HG02623 (cell line): Measurements from ENCODE around the gene CABCOCO1.

Source experiments
- ATAC-seq: cut with Tn5 transposase; IDR thresholded peaks from one replicate; pipeline ENCODE4 v1.9.1; 2021; ENCODE audit warnings: moderate library complexity; ENCODE audit not compliant: unreplicated experiment

CABCOCO1 gene, protein sequence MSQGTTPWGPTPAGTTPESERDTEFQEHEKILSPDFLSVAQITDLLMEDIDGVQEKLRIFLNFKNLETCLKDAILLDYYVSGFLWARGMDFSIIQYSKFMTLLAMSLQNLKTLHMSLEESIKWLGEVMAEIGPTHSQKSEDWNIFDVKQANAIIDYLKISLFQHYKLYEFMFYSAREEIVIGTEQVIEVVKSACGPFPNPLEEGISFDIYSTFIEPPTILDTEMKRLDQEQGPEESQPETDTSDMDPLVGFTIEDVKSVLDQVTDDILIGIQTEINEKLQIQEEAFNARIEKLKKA

DNA sequence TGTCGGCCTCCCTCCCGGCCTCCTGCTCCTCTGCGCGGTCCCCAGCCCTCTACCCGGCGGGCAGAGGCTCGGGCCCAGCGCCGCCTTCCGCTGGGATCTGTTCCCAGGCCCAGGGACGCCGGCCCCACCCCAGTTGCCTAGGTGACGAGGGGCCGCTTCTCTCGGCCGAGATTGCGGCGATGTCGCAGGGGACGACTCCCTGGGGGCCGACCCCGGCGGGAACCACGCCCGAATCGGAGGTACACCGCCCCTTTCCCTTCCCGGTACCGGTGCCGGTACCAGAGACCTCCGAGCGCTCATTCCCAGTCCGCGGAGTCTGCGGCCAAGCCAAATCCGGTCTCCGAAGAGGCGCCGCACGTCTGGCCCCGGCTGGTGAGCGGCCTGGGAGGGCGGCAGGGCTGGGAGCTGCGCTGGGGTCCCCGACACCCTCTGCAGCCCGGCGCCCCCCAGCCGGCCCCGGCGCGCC lies at the start of gene CABCOCO1:
TSS of gene CABCOCO1 (plus strand) at position 136 of the 466 bp plus-strand sequence. CDS start at position 180, 44 bp downstream.
- ATAC-seq = no peak

DNA sequence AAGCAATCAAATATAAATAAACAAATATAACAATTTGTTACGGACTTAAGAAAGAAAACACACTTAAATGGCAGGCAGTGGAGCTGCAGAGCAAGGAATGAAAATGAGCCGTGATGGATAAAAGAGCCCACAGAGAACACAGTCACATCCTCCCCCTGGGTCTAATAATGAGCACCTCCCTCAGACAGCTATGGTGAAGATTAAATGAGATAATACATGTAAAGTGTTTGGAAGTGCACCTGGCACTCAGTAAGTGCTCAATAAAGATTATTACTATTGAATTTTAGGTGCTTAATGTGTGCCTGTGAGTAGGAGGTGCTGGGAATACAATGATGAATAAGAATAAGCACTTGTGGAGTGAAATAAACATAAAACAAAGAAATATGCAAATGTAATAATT lies 49.1 kb upstream of the CABCOCO1 start:
- ATAC-seq = no peak

DNA sequence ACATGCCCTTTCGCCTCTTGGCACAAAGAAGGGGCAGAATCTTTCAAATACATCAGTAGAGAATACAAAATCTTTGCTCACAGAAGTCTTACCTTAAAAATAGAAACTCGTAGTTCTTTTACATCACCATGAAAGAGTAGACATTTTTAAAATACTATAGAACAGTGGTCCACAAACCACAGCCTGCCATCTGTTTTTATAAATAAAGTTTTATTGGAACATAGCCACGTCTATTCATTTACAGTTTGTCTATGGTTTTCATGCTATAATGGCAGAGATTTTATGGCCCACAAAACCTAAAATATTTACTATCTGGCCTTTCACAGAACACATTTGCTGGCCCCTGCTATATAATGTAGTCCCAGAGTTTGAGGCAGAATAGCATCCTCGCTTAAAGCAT lies 46.1 kb upstream of the CABCOCO1 start:
- no peak for ATAC-seq

DNA sequence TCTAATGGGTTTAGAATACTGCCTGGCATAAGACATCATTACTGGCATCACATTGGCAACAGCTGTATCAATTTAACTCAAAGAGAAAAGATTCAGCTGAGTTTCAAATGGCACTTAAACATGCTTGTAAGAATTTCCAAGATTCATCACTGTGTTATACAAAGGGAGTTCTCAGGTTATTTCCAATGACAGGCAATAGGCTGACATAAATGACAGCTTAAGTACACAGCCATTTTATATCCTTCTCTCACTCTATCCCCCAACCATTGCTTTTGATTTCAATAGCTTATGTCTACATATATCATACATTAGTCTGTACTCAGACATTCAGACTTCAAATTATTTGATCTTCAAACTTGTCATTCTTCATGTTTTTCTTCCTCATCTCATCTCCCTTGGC lies 45.5 kb upstream of the CABCOCO1 start:
- no peak for ATAC-seq

DNA sequence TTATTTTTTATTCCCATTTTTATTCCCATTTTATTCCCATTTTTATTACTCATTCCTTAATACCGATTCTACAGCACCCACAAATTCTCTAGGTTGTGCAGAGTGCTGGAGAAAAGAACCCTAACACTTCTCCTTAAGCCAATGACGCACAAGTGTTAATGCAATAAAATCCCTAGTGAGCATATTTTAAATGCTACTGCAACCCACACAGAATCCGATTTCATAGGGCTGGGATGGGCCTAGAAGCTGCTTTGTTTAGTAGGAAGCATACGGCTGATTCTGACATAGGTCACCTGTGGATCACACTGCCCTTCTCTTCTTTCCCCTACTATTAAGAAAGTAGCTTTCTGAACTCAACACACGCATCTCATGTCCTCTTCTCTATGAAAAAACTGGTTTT lies 45.1 kb upstream of the CABCOCO1 start:
- no peak for ATAC-seq

DNA sequence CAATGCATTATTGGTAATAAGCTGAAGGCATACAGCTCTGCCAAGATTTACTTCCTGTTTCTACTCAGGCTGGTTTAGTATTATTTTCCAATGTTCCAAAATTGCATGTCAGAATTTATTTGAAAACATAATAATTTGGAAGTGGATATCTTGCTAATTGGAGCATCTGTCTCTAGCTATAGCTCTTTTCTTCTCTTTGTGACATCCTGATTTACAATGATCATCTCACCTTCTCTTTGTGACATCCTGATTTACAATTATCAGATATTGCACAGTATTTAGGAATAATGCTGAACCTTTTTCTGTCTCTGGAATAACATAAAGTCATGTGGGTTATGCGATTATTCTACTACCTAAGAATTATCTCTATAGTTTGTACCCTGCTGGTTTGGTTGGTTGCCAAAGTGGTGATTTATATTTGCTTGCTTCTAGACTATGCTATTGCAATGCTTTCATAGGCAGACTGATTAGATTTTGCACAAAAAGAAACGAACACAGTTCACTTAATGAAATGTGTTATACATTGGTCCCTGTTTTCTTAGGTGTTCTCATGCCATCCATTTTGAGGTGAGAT lies 44.3 kb upstream of the CABCOCO1 start:
- no peak for ATAC-seq

DNA sequence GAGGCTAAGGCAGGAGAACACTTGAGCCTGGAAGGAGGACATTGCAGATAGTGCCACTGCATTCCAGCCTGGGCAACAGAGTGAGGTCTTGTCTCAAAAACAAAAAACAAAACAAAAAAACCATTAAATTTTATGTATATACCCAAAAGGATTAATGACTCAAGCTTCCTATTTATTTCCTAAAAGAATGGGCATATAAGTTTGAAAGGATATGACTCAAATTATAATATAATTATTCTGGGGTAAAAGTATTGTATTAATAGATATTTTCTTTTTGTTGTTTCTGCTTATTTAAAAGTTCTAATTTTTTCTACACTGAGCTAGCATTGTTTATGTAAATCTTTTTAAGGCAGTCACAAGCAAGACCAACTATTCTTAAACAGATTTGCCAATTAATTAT lies 42.2 kb upstream of the CABCOCO1 start:
- ATAC-seq = no peak

DNA sequence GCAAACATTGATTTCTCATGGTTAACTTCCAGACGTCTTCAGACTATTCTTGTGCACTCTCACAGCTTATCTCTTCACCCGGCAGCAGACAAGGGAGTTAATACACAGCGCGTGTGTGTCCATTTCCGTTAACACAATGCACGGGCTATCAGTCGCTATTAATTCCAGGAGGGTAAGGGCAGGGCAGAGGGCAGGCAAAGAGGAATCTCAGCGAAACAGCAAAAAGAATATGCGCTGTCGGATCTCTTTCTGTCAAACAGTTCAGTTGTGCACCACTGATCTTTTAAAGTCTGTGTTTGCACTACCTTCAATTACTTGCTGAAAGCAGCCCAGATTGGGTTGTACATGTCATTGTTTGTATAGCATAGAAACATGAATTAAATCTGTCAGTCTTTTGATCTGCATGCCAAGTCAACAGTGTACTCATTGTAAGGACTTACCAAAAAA lies 41.1 kb upstream of the CABCOCO1 start:
- ATAC-seq = no peak

DNA sequence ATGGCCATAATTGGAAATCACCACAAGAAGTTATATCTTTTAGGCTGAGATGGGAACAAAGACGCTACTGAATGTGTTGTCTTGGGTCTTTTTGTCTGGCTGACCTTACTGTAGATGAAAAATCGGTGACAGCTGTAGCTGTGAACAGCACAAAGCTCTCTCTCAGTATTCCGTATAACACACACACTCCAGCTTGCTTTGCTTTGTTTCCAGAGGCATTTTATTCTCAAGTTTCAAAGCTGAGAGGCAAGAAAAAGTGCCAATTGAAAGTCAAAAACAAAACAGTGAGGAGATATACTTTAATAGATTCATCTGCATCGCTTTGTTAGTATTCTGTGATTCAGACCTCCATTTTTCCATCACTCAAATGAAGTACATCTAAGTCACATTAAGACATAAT lies 39.6 kb upstream of the CABCOCO1 start:
- ATAC-seq = no peak

DNA sequence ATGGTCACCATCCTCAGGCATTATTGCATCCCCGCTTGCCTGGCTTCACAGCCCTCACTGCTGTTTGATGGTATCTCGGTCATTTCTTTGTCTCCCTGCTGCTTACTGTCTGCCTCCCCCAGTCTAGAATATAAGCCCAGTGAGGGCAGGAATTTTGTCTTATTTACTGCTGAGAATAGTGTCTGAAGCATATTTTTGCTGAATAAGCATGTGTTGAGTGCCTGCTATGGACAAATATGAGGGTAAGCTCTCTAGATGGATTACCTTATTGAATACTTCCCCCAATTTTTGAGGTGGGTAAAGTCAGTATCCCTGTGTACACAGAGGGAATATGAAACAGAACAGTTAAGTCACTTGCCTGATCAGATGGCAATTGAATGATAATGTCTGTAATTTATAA lies 36.5 kb upstream of the CABCOCO1 start:
- no peak for ATAC-seq

DNA sequence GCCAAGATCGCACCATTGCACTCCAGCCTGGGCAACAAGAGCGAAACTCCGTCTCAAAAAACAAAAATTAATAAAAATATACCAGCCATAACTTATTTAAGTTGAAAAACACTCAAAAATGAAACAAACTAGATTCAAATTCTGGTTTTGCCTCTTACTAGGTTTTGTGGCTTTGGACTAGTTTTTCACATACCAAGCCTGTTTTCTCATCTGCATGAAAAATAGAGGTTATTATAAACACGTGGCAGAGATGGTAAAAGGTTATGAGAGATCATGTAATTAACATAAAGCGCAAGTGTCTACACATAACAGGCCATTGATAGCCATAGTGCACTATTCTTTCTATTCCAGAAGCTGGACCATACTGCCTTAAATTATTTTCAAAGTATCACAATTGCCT lies 35.5 kb upstream of the CABCOCO1 start:
- no peak for ATAC-seq

DNA sequence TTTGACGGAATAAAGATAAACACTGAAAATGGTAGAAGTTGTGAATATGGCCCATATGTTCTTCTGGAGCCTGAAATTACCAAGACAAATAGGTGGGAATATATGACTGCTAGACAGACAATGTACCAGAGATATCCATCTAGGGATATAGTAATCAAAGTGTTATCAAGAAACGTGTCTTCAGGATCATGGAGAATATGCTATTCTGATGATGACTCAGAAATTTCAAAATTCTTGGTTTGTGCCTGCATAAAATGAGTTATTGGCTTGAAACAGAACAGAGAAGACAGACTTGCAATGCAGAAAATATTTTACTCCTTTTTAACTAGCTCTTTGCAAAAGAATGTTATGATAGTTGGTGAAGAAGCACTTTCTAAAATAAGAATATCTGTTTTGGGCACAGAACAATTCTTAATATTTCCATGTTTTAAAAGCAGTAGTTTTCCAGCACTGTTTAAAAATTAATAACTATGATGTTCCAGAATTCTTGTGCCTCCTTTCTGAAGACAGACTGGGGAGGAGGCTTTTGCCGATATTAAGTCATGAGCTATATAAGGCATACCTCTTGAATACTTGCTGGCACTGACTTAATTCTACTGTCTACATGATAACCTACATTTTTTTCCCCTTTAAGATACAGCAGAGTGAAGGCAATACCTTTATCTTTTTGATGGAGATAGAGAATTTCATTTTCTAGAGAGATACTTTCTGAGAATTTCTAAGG lies 34.4 kb upstream of the CABCOCO1 start:
- no peak for ATAC-seq

DNA sequence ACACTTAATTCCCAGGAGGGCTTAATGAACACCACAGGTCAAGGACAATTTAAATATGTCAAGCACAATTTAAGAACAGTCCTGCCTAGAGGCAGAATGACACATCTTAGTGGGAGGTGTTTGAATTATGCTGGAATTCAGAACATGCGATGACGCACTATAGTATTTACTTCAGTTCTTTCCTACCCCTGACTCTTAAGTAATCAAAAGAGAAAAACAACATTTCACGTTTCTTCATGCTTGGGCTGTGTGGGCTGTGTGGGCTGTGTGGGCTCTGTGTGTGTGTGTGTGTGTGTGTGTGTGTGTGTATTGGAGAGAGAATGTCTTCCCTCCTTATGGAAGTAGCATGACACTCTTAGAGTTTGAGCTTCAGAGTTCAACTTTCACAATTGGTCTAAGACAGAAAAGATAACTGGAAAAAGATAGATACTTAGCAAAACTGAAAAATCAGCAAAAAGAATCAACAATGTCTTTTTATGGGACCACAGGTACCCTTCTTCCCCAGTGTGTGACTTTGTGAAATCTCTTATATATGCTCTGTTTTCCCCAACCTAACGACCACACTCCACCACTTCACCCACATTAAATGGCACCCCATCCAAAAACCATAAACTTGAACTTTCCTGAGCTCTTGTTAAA lies 33.7 kb upstream of the CABCOCO1 start:
- ATAC-seq = no peak

DNA sequence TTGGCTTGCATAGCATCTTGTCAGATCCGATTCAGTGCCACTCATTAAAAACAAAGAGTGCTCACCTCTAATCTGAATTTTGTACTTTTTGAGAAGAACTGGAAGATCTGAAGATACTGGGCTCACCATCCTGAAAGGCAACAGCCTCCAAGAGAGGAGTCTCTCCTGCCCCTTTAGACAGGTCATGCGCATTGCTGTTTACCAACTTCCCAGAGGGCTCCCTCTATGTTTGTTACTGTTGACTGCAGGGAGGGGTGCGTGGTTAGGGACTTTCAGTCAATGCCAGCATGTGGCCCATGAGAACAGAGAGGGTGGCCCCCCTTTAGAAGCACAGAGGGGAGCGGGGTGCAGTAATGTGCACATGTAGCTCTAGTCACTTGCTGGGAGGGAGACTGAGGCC lies 33.2 kb upstream of the CABCOCO1 start:
- no peak for ATAC-seq

DNA sequence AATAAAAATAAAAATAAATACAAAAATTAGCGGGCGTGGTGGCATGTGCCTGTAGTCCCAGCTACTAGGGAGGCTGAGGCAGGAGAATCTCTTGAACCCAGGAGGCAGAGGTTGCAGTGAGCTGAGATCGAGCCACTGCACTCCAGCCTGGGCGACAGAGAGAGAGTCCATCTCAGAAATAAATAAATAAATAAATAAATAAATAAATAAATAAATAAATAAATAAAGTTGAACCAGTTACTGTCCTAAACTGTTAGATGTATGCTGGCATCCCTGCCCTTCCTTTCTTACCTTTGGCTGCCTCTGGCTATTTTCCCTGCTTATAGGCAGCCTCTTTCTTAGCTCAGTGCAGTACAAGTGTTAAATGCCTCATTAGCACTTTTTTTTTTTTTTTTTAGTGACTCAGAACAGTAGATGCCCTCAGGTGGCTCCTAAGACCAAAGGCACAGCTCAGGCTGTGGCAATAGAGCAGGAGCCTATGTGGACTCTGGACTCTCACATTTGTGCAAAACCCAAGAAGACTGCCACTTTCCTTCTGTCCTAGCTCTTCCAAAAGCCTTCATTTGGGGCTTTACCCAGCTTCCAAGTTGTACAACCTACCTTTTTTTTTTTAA lies 30.6 kb upstream of the CABCOCO1 start:
- no peak for ATAC-seq

DNA sequence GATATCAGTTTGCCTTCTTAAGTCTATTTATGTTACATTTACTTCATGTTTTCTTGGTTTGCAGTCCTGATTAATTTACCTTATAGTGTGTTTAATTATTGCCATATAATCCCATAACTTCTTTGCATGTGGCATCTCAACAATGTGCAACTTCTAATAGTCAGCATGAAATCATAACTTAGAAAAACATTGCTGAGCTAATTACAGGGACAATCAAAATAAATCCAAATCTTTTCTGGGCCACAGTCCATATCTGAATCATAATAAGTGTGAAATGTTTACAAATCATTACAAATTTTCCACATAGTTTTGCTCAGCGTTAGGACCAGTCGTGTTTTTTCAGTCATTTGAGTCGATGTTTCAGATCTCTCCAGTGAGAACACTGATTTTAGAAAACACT lies 29.1 kb upstream of the CABCOCO1 start:
- ATAC-seq = no peak

DNA sequence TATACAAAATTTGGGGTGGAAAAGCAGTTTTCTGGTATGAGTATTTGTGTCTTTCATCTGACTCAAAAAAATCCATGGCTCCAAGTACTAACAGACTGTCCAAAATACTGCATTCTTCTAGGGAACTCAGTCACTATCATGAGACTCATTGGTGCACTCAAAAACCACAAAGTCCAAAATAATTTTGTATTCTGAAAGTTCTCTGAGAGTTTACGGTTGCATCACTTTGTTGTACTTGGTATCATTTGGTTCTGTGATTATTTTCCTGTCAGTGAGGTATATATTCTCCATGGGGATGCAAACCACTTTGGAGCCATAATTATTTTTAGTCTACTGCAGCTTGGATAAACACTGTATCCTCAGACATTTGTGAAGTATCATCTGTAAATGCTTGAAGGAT lies 28.0 kb upstream of the CABCOCO1 start:
- ATAC-seq = no peak

DNA sequence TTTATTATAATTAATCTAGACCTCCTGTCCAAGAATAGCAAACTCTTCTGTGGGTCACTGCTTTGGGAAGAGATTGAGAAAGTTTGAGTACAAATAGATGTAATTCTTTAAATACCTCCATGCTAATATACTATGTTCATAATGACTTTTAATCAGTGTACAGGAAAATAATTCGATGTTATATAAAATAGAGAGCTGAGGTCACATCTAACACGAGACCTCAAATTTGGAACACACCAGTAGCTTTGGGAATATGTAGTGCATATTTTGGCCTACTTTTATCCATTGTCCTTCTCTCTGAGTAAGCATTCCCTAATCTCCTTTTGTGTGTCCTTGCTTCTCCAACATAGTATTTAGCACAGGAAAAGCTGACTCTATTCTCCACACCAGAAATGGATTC lies 27.3 kb upstream of the CABCOCO1 start:
- ATAC-seq = no peak

DNA sequence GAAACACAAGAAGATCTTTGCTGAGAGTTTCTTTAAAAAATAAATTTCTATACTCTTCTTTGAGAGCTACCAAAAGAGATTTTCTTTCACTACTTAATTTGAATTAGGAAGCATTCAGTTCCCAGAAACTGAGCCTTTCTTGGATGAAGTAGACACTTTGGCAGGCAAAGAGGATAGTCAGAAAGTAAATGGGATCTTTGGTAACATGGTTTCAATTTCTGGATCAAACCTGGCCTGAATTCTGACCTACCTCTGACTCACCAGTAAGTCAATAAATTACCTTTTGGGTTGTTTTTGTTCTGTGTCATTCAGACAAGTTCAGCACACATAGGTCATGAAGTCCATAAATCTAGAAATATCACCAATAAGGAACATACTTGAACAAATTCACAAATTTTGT lies 26.8 kb upstream of the CABCOCO1 start:
- ATAC-seq = no peak

DNA sequence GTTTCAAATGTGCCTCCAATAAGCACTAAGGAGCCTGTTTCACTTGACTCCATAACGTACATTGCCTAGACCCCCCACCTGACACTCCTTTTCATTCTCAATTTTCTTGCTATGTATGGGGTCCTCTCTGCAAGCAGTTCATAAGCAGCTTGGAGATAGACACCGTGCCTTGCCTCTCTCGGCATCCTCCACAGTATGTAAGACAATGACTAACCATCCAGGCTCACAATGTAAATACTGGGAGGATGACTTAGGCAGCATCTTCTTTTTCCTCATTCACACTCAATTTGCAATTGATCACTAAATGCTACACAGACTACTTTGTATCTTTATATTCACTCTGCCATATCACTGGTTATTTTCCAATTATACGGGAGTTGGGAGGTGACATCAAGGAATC lies 22.8 kb upstream of the CABCOCO1 start:
- no peak for ATAC-seq

DNA sequence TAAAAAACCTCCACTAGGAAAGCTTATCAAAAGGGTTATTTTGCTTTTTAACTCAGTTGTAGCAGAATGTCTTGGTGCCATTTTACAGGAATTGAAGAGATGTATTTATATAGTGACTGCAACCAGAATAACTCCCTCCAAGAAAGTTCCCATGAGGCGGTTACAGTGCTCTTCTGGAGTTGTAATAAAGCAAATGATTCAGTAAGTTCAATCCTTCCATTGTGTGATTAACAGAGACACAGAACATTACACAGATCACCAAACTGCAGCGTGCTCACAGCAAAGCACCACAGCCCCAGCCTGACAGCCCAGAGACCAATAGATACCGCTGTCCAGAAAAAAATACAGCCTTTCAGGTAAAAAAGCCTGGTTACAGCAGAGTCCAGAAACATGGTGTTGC lies 21.9 kb upstream of the CABCOCO1 start:
- no peak for ATAC-seq
